Measurements from ENCODE around the gene CAPN5.

- TF ChIP-seq CTCF (IDR thresholded peaks at IDR 0.05; ENCODE audit: low read depth, low read length, missing input control) (no peak), REST (IDR thresholded peaks at IDR 0.05) (no peak), SP1 (IDR thresholded peaks at IDR 0.05) (no peak), JUND (IDR thresholded peaks at IDR 0.05) (no peak), RAD21 (IDR thresholded peaks at IDR 0.05) (no peak), YY1 (IDR thresholded peaks at IDR 0.05) (no peak), MAX (IDR thresholded peaks at IDR 0.05) (no peak)
Observed at GRCh38 chr11:77096591-77097019, 29.8 kb downstream of the CAPN5 start.

Measured in liver (tissue), 3 donors.